OCI-LY1 (cell line): ENCODE data around the gene ASPDH.

ENCODE experiments used
- H2AFZ ChIP-seq: fragments of 200-600 bp; sonication (generic), shearing (Covaris generic); 2 replicates; pipeline ENCODE4 v1.6.0; 2014; ENCODE audit warnings: antibody characterized with exemption, mild to moderate bottlenecking, low read length
- H3F3A ChIP-seq: fragments of 200-600 bp; sonication (generic), shearing (Covaris generic); 2 replicates; pipeline ENCODE4 v1.6.0; 2014; ENCODE audit warnings: mild to moderate bottlenecking, antibody characterized with exemption, low read length, moderate library complexity; ENCODE audit not compliant: insufficient read depth
- H3K27ac ChIP-seq: fragments of 200-600 bp; sonication (generic); 2 replicates; pipeline ENCODE4 v1.5.1; 2014; ENCODE audit warnings: low read length, mixed run types, mild to moderate bottlenecking, low read depth; ENCODE audit not compliant: poor library complexity, severe bottlenecking
- H3K27me3 ChIP-seq: fragments of 200-600 bp; sonication (generic); 2 replicates; pipeline ENCODE4 v1.6.0; 2014; ENCODE audit warnings: antibody characterized with exemption, mild to moderate bottlenecking, low read length, moderate library complexity; ENCODE audit not compliant: insufficient read depth
- H3K36me3 ChIP-seq: fragments of 200-600 bp; sonication (generic); 2 replicates; pipeline ENCODE4 v1.6.1; 2014; ENCODE audit warnings: mild to moderate bottlenecking, antibody characterized with exemption, low read length, moderate library complexity, mixed read lengths; ENCODE audit not compliant: insufficient read depth
- H3K4me1 ChIP-seq: fragments of 200-600 bp; sonication (generic); 2 replicates; pipeline ENCODE4 v1.5.1; 2014; ENCODE audit warnings: mild to moderate bottlenecking, low read length, moderate library complexity; ENCODE audit not compliant: insufficient read depth, severe bottlenecking
- H3K4me2 ChIP-seq: fragments of 200-600 bp; sonication (generic), shearing (Covaris generic); 2 replicates; pipeline ENCODE4 v1.6.1; 2014; ENCODE audit warnings: low read length
- H3K4me3 ChIP-seq: fragments of 200-600 bp; sonication (generic); 2 replicates; pipeline ENCODE4 v1.5.1; 2014; ENCODE audit warnings: low read length, low read depth, mild to moderate bottlenecking, mixed read lengths; ENCODE audit not compliant: poor library complexity, severe bottlenecking
- H3K79me2 ChIP-seq: fragments of 200-600 bp; shearing (Covaris generic); 2 replicates; pipeline ENCODE4 v1.6.1; 2016; ENCODE audit warnings: mixed run types, low read length, mixed read lengths; ENCODE audit not compliant: insufficient read depth
- H3K9ac ChIP-seq: fragments of 200-600 bp; sonication (generic), shearing (Covaris generic); 2 replicates; pipeline ENCODE4 v1.6.1; 2014; ENCODE audit warnings: mild to moderate bottlenecking, low read length, mixed read lengths
- H3K9me2 ChIP-seq: fragments of 200-600 bp; sonication (generic), shearing (Covaris generic); 2 replicates; pipeline ENCODE4 v1.6.1; 2014; ENCODE audit warnings: low read depth, mild to moderate bottlenecking, low read length, mixed read lengths
- H3K9me3 ChIP-seq: fragments of 200-600 bp; shearing (Covaris generic); 2 replicates; pipeline ENCODE4 v1.6.1; 2014; ENCODE audit warnings: low read length, mixed read lengths
- H4K20me1 ChIP-seq: fragments of 200-600 bp; sonication (generic), shearing (Covaris generic); 2 replicates; pipeline ENCODE4 v1.6.0; 2016; ENCODE audit warnings: mild to moderate bottlenecking, low read length; ENCODE audit not compliant: insufficient read depth
- EZH2 ChIP-seq: fragments of 200-600 bp; sonication (generic), shearing (Covaris generic); IDR thresholded peaks from 2 replicates; pipeline ENCODE4 v1.8.0; 2017; ENCODE audit warnings: borderline replicate concordance, mixed run types, mild to moderate bottlenecking, antibody characterized with exemption, low read length, moderate library complexity, mixed read lengths
- TF ChIP-seq, protein P1 (sequence below): fragments of 200-600 bp; sonication (generic), shearing (Covaris generic); IDR thresholded peaks from 2 replicates; pipeline ENCODE4 v1.5.1; 2017; ENCODE audit warnings: mild to moderate bottlenecking, antibody characterized with exemption, low read length, moderate library complexity, mixed read lengths

The ASPDH gene

DNA sequence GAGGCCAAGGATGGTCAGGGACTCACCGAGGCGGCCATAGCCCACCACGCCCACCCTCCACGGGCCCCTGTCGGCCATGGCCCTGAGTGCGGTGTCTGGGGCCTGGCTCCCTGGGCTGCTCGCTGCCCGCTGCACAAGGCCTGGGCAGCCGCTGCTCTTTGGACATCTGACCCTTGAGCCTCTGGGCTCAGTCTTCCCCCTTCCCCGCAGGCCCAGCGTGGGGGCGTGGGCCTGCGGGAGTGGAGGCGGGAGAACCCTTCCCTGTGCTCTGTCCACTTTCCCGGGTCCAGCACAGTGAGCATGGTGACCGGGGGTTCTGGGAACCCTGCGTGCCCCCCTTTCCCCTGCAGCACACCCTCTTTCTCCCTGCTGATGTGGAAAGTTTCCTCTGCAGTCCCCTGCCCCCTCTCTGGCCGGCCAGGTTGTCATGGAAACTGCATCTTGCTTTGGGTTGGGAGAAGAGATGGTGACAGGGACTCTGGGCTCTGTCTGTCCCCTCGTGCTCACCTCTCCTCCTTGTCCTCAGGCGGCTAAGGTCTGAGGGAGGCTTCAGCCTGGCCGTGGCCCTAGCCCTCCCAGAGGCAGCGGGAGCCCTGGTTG lies at the start of gene ASPDH:
ASPDH (minus strand) TSS at position 168 of the 600 bp plus-strand sequence; CDS start at position 78, 90 bp downstream.
- Histone ChIP-seq H3K9me2 (no peaks in the 10 kb centered on the region), H3K9me3 (no peaks in the 10 kb centered on the region), H3F3A (no peaks in the 10 kb centered on the region), H2AFZ (no peak within 1 kb of the TSS), H3K27ac (no peak within 1 kb of the TSS), H3K4me3 (no peak within 1 kb of the TSS), H3K36me3 (no peaks in the 10 kb centered on the region), H3K79me2 (no peaks in the 10 kb centered on the region), H4K20me1 (no peaks in the 10 kb centered on the region), H3K9ac (no peak within 1 kb of the TSS), H3K4me1 (peaks cover 14% of the 10 kb centered on the region), H3K27me3 (no peaks in the 10 kb centered on the region), H3K4me2 (no peak within 1 kb of the TSS)
- TF ChIP-seq, protein P1, sequence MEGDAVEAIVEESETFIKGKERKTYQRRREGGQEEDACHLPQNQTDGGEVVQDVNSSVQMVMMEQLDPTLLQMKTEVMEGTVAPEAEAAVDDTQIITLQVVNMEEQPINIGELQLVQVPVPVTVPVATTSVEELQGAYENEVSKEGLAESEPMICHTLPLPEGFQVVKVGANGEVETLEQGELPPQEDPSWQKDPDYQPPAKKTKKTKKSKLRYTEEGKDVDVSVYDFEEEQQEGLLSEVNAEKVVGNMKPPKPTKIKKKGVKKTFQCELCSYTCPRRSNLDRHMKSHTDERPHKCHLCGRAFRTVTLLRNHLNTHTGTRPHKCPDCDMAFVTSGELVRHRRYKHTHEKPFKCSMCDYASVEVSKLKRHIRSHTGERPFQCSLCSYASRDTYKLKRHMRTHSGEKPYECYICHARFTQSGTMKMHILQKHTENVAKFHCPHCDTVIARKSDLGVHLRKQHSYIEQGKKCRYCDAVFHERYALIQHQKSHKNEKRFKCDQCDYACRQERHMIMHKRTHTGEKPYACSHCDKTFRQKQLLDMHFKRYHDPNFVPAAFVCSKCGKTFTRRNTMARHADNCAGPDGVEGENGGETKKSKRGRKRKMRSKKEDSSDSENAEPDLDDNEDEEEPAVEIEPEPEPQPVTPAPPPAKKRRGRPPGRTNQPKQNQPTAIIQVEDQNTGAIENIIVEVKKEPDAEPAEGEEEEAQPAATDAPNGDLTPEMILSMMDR, result no peak
- no peak for TF ChIP-seq EZH2

DNA sequence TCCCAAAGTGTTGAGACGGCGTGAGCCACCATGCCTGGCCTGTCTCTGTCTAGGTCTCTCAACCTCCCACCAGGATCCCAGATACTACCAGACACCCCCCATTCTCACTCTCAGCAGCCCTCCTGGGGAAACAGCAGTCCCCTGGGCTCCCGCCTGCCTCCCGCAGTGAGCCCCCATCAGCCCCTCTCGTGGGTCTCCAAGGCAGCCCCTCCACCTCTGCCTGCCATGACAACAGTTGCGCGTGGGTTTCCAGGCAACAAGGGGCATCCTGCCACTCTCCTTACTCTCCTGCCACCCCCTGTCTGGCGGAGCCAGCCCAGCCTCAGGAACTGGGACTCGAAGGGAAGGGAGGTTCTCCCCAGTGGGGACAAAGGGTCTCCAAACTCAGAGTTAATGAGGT lies 49.3 kb upstream of the ASPDH start:
- Histone ChIP-seq H3K4me3 (no peak overlapping the region), H4K20me1 (no peaks in the 10 kb centered on the region), H3K9ac (no peak overlapping the region), H3K4me2 (no peak overlapping the region), H3K4me1 (no peaks in the 10 kb centered on the region), H3K36me3 (no peaks in the 10 kb centered on the region), H3K9me2 (no peaks in the 10 kb centered on the region), H3K27me3 (0 out of 2 replicates have a peak, but pooled peaks cover 7% of the 10 kb centered on the region), H2AFZ (no peak overlapping the region), H3K27ac (no peak overlapping the region), H3K9me3 (no peaks in the 10 kb centered on the region), H3K79me2 (no peaks in the 10 kb centered on the region), H3F3A (no peaks in the 10 kb centered on the region)
- TF ChIP-seq, protein P1, result no peak

DNA sequence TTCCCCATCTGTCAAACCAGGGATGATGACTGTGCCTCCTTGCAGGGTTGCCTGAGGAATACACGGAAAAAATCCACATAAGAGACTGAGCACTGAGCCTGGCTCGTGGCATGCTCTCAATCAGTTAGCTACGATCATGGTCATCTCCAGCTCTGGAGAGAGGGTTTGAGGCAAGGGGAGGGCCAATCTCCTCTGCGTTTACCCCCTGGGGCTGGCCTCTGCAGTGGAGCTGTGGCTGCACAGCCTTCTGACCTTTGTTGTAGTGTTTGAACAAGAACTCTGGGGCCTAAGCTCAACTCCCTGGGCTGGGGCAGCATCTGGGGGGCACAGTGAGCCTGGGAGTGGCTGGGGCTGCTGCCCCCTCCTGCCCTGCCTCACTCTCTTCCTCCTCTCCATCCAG lies 48.6 kb upstream of the ASPDH start:
- no peaks in the 10 kb centered on the region for H3K9me2 ChIP-seq
- no peak overlapping the region for H3K9ac ChIP-seq
- H4K20me1 ChIP-seq, result no peaks in the 10 kb centered on the region
- H3K27ac ChIP-seq, result no peak overlapping the region
- H3K4me2 ChIP-seq, result no peak overlapping the region
- H3K4me1 ChIP-seq, result no peaks in the 10 kb centered on the region
- no peak overlapping the region for H3K4me3 ChIP-seq
- H2AFZ ChIP-seq, result no peak overlapping the region
- H3K79me2 ChIP-seq, result no peaks in the 10 kb centered on the region
- no peaks in the 10 kb centered on the region for H3K36me3 ChIP-seq
- H3K9me3 ChIP-seq, result no peaks in the 10 kb centered on the region
- H3K27me3 ChIP-seq, result 0 out of 2 replicates have a peak, but pooled peaks cover 7% of the 10 kb centered on the region
- TF ChIP-seq EZH2, result no peak
- TF ChIP-seq, protein P1, result no peak
- H3F3A ChIP-seq, result no peaks in the 10 kb centered on the region
